Mesothelial cell of epicardium (in vitro differentiated cells): ENCODE measurements around the gene DRICH1. TPM values are rescaled to one million over a fixed set of nuclear protein-coding genes. Genes with fewer than 3 reads are reported as not detected.
"Not testable (repeated sequence)": the region's sequence is repeated elsewhere in the genome, so short reads cannot be mapped to it uniquely, and the experiment has no call there.

Source experiments
- DNase-seq, 2 experiments: peaks; one replicate each; pipeline ENCODE4 v3.0.0; 2021; ENCODE audit warnings: low spot score in 2 of 2; ENCODE audit not compliant: unreplicated experiment in 2 of 2
- H3K27ac Mint-ChIP-seq: 2 replicates; pipeline ENCODE4 v1.8.0; 2021; ENCODE audit warnings: mixed read lengths
- H3K27me3 Mint-ChIP-seq: 2 replicates; pipeline ENCODE4 v1.8.0; 2021; ENCODE audit warnings: low read depth, mixed read lengths
- H3K36me3 Mint-ChIP-seq: 2 replicates; pipeline ENCODE4 v1.8.0; 2021; ENCODE audit warnings: mixed read lengths
- H3K4me1 Mint-ChIP-seq: 2 replicates; pipeline ENCODE4 v1.8.0; 2021; ENCODE audit warnings: mixed read lengths
- H3K4me3 Mint-ChIP-seq: 2 replicates; pipeline ENCODE4 v1.8.0; 2021; ENCODE audit warnings: mild to moderate bottlenecking, moderate library complexity, mixed read lengths
- H3K9me3 Mint-ChIP-seq: 2 replicates; pipeline ENCODE4 v1.8.0; 2021; ENCODE audit warnings: mixed read lengths
- total RNA-seq: library from RNA; stranded (reverse); gene quantifications from 3 replicates; pipeline ENCODE4 v1.2.1, GENCODE V29; 2021
- TF ChIP-seq, protein P1 (sequence below): fragments of 200-600 bp; sonication (generic); IDR thresholded peaks from one replicate; pipeline ENCODE4 v1.5.0; 2021; ENCODE audit warnings: antibody characterized with exemption; ENCODE audit not compliant: unreplicated experiment

DRICH1 gene
- total RNA-seq, 1 donor from 2014 or later: 0.65 TPM

DNA sequence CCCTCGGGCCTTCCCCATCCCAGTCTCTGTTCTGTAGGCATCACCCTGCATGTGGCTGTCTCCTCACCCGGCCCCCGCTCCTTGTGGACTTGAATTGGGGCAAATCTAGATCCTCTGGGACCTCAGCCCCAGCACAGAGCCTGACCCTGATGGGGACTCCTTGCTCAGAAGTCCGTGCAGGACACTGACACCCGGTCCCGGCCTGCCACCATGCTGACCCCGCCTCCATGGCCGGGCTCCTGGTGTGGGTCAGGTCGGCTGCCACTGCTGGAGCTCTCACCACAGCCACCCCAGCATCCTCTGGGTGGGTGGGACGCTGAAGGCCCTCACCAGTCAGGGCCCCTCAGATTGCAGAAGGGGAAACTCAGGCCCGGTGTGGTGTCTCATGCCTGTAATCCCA lies 53.8 kb downstream of the DRICH1 start:
- TF ChIP-seq, protein P1, sequence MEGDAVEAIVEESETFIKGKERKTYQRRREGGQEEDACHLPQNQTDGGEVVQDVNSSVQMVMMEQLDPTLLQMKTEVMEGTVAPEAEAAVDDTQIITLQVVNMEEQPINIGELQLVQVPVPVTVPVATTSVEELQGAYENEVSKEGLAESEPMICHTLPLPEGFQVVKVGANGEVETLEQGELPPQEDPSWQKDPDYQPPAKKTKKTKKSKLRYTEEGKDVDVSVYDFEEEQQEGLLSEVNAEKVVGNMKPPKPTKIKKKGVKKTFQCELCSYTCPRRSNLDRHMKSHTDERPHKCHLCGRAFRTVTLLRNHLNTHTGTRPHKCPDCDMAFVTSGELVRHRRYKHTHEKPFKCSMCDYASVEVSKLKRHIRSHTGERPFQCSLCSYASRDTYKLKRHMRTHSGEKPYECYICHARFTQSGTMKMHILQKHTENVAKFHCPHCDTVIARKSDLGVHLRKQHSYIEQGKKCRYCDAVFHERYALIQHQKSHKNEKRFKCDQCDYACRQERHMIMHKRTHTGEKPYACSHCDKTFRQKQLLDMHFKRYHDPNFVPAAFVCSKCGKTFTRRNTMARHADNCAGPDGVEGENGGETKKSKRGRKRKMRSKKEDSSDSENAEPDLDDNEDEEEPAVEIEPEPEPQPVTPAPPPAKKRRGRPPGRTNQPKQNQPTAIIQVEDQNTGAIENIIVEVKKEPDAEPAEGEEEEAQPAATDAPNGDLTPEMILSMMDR: no peak

DNA sequence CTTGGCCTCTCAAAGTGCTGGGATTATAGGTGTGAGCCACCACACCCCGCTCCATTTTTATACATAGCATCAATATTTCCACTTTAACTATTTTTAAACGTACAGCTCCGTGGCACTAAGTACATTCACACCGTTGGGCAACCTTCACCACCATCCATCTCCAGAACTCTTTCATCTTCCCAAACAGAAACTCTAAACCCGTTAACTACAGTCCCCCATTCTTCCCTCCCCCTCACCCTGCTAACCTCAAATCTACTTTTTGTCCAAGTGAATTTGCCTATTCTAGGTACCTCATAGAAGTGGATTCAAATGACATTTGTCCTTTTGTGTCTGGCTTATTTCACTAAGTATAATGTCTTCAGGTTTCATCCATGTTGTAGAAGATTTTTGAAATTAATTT lies 55.4 kb downstream of the DRICH1 start:
- TF ChIP-seq, protein P1: no peak
- Mint-ChIP-seq H3K36me3 (peaks cover 1% of the 10 kb centered on the region), H3K27me3 (no peaks in the 10 kb centered on the region), H3K9me3 (peaks cover 3% of the 10 kb centered on the region), H3K4me3 (no peak overlapping the region), H3K27ac (no peak overlapping the region), H3K4me1 (peaks cover 2% of the 10 kb centered on the region)
- DNase-seq: no peak

More for the DNA sequence above, 53.8 kb downstream of the DRICH1 start:
- no peak overlapping the region for H3K4me3 Mint-ChIP-seq
- H3K36me3 Mint-ChIP-seq: no peaks in the 10 kb centered on the region
- no peaks in the 10 kb centered on the region for H3K9me3 Mint-ChIP-seq
- H3K27ac Mint-ChIP-seq: no peak overlapping the region
- peaks cover 2% of the 10 kb centered on the region for H3K27me3 Mint-ChIP-seq
- no peak for DNase-seq
- H3K4me1 Mint-ChIP-seq: peaks cover 2% of the 10 kb centered on the region

DNA sequence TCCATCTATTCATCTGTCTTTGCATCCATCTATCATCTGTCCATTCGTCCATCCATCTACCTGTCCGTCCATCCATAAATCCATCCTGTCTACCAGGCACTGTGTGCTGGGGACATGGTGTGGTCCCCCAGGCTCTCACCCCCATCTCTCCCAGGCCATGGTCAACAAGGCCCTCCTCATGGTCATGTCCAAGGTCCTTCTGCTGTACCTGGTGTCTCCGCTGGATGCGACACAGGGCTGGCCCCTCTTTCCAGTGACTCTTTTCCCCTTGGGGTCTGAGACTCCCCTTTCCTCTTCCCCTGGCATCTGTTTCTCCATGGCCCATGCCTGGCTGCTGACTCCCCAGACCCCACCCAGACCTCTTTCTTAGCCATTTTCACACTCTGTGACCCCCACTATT lies 56.5 kb downstream of the DRICH1 start:
- peaks cover 3% of the 10 kb centered on the region for H3K9me3 Mint-ChIP-seq
- H3K4me3 Mint-ChIP-seq: no peak overlapping the region
- TF ChIP-seq, protein P1: no peak
- no peaks in the 10 kb centered on the region for H3K27me3 Mint-ChIP-seq
- peaks cover 1% of the 10 kb centered on the region for H3K36me3 Mint-ChIP-seq
- peaks cover 2% of the 10 kb centered on the region for H3K4me1 Mint-ChIP-seq
- no peak for DNase-seq
- H3K27ac Mint-ChIP-seq: no peak overlapping the region

DNA sequence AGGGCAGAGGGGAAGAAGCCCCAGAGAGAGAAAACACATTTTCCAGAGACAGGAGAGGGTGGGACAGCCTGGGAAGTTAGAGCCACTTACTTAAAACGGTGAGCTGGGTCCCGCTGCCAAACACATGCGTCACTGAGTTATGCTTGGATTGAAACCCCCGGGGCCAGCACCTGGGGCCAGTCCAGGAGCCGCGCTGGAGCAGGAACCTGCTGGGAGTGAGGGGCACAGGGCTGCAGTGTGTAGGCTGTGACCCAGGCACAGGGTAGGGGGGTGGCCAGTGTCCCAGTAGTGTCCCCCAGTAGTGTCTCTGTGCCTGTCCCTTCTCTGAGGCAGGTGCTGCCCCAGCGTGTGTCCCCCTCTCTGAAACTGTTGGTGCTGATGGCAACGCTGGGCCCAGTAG lies 57.2 kb downstream of the DRICH1 start:
- Mint-ChIP-seq H3K27ac (no peak overlapping the region), H3K27me3 (no peaks in the 10 kb centered on the region), H3K36me3 (peaks cover 1% of the 10 kb centered on the region), H3K4me1 (peaks cover 2% of the 10 kb centered on the region), H3K4me3 (no peak overlapping the region), H3K9me3 (peaks cover 3% of the 10 kb centered on the region)
- no peak for DNase-seq
- TF ChIP-seq, protein P1: no peak

DNA sequence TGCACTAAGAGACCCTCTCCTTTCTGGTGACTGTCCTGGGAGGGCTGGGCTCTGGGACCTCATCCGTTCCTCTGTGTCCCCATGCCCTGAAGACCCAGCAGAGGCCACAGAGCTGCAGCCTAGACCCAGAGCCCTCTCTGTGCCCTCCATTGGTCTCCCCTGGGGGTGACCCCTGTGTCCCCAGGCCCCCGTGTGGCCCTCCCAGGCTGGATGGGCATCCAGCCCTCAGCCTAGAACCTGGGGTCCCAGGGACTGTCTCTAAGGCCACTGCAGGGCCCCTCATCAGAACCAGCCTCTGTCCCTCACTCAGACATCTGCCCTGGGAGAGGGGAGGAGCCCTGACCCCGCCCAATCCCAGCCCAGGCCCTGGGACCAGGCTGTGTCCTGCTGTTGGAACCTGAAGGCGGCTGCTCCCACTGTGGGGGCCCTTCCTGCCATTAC lies 57.7 kb downstream of the DRICH1 start:
- Mint-ChIP-seq H3K4me1 (peaks cover 2% of the 10 kb centered on the region), H3K9me3 (peaks cover 3% of the 10 kb centered on the region), H3K27me3 (no peaks in the 10 kb centered on the region), H3K27ac (no peak overlapping the region), H3K4me3 (no peak overlapping the region), H3K36me3 (peaks cover 1% of the 10 kb centered on the region)
- DNase-seq: no peak
- TF ChIP-seq, protein P1: no peak

DNA sequence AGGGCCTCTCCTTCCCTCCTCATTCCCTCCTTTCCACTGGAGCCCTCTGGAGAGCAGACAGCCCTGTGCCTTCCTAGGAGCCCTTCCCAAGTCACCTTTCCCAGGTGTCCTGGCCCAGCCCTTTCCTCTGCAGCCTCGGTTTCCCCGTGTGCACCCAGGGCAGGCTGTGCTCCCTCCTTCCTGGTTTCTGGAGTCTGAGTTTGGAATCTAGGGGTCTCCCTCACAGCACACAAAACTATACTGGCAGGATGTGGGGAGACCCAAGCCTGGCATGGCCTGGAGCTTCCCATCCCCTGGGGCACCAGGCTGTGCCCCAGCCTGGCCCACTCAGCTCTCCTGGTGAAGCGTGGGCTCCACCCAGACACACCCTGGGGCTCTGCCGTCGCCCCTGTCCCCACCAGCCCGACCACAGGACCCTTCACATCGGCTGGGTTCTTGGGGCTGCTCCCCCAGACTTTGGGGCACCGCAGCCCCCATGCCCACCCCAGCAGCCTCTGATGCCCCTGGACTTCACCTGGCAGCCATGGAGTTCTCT lies 58.4 kb downstream of the DRICH1 start:
- not testable (repeated sequence) for H3K4me1 Mint-ChIP-seq, H3K27ac Mint-ChIP-seq, DNase-seq, H3K27me3 Mint-ChIP-seq, H3K36me3 Mint-ChIP-seq, H3K9me3 Mint-ChIP-seq, H3K4me3 Mint-ChIP-seq

DNA sequence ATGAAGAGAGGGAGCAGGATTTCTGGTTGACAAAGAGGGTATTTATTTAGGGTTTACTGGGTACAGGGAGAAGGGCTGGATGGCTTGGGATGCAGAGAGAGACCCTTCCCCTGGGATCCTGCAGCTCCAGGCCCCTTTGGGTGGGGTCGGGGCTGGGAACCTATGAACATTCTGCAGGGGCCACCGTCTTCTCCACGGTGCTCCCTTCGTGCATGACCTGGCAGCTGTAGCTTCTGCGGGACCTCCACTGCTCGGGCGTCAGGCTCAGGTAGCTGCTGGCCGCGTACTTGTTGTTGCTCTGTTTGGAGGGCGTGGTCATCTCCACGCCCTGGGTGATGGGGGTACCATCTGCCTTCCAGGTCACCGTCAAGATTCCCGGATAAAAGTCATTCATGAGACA lies 59.0 kb downstream of the DRICH1 start:
- not testable (repeated sequence) for H3K9me3 Mint-ChIP-seq, H3K36me3 Mint-ChIP-seq, H3K27ac Mint-ChIP-seq, H3K4me3 Mint-ChIP-seq, H3K27me3 Mint-ChIP-seq, H3K4me1 Mint-ChIP-seq, DNase-seq
